Stomach (tissue), 9 donors: ENCODE measurements around the gene CKB. TPM values are rescaled to one million over a fixed set of nuclear protein-coding genes. Genes with fewer than 3 reads are reported as not detected.

Experiments used
- DNase-seq, 2 donors: peaks; one replicate each; pipeline versions ENCODE4 v3.0.0 to v3.0.0-alpha.2; 2013 to 2019
- H3K27ac ChIP-seq, 5 donors: fragments of 200-600 bp in 4 of 5; sonication (generic) in 4 of 5; one replicate each; pipeline ENCODE4 v1.5.1; 2013 to 2019; ENCODE audit warnings: mild to moderate bottlenecking in 1 of 5, moderate library complexity in 1 of 5
- H3K27me3 ChIP-seq, 3 donors: fragments of 200-600 bp; sonication (generic); one replicate each; pipeline ENCODE4 v1.5.1; 2017 to 2019; ENCODE audit warnings: mixed run types in 1 of 3
- H3K36me3 ChIP-seq, 4 donors: fragments of 200-600 bp; sonication (generic); 1 replicate in 3 of 4; 2 replicates in 1 of 4; pipeline ENCODE4 v1.5.1; 2016 to 2019
- H3K4me1 ChIP-seq, 4 donors: fragments of 200-600 bp; sonication (generic); one replicate each; pipeline ENCODE4 v1.5.1; 2016 to 2019
- H3K4me3 ChIP-seq, 4 donors: fragments of 200-600 bp; sonication (generic) in 3 of 4; one replicate each; pipeline ENCODE4 v1.5.1; 2016 to 2019; ENCODE audit warnings: mild to moderate bottlenecking in 1 of 4
- H3K9me3 ChIP-seq, 4 donors: fragments of 200-600 bp; sonication (generic); one replicate each; pipeline ENCODE4 v1.5.1; 2016 to 2019
- EP300 ChIP-seq: sonication (generic); formaldehyde crosslinking; IDR thresholded peaks from one replicate; pipeline ENCODE4 v1.6.1; 2017; ENCODE audit warnings: antibody characterized with exemption
- POLR2A ChIP-seq, 4 donors: fragments of 450-650 bp; IDR thresholded peaks; one replicate each; pipeline ENCODE4 v1.6.1; 2016; ENCODE audit warnings: antibody characterized with exemption in 4 of 4, control low read depth in 2 of 4, mild to moderate bottlenecking in 1 of 4, moderate library complexity in 1 of 4
- POLR2AphosphoS5 ChIP-seq, 3 donors: sonication (generic); formaldehyde crosslinking; IDR thresholded peaks; one replicate each; pipeline ENCODE4 v1.6.1; 2016; ENCODE audit warnings: antibody characterized with exemption in 3 of 3
- WGBS, 5 donors: extraction: QIAGEN DNeasy Blood & Tissue Kit in 3 of 5; methylation state at CpG; one replicate each; pipeline versions ENCODE4 v1.1.5 to v1.1.7; 2013 to 2018; 5-methylcytosine and 5-hydroxymethylcytosine counted together
- intact Hi-C: fragments of 100-400 bp; cut with DNase I; formaldehyde crosslinking; loops from one replicate; pipeline ENCODE4 v1.15.1; 2023; ENCODE audit warnings: low total_unique reads
- polyA plus RNA-seq, 3 donors: library from polyadenylated mRNA; stranded (reverse); fragments of 200-250 nt; gene quantifications; one replicate each; pipeline ENCODE4 v1.2.3, GENCODE V29; 2013
- total RNA-seq, 5 donors: library from RNA; depleted of rRNA; stranded (reverse); fragments of >200 nt; gene quantifications; one replicate each; pipeline versions ENCODE4 v1.1.0 to v1.2.3, GENCODE V29; 2014 to 2016
- TF ChIP-seq, protein P1 (sequence below), 7 experiments: fragments of 450-650 bp in 4 of 7; fragments of 200-600 bp in 3 of 7; sonication (generic) in 3 of 7; IDR thresholded peaks; one replicate each; pipeline ENCODE4 v1.5.1; 2016 to 2019; ENCODE audit warnings: antibody characterized with exemption in 7 of 7, control low read depth in 2 of 7, mild to moderate bottlenecking in 1 of 7
- donor health status: healthy with polysubstance abuse.
- donor health status: Bipolar disorder and iron deficiency.
- donor health status: healthy.

The CKB gene
- total and polyA plus RNA-seq, 8 donors, result 216 to 1,146 (median 806) TPM

DNA sequence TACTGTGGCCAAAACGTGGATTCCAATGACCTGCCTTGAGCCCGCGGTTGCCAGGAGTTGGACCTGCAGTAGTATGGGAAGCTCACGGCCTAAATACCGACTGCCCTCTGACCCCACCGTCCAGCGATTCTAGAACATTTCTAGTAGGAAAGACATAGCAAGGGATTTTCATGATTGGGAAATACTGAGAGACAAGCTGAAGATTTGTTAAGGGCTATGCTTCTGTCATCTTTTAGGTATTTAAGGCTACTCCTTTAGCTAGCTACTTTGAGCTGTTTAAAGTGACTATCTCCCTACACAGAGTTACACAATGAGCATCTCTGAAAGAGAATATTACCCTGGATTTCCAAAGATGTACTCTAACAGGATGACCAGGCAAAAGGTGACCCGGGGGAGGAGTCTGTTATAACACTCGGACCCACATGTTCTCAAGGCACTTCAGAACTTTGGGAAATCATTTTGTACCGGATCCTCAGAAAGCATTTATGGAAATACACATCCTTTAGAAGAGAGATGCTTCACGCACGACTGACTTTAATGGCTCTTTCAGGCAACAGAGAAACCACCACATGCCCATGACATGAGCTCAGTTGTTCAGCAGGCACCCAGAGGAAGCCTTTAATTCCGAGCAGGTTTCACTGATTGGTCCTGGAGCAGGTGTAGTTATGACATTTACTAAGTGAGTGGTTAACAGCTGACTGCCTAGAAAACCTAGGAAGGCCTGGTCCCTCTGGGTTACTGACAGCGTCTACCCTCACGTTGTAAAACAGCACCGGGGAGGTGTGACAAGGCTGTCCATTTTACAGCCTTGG is 35.6 kb upstream of the CKB start:
- TF ChIP-seq, protein P1, sequence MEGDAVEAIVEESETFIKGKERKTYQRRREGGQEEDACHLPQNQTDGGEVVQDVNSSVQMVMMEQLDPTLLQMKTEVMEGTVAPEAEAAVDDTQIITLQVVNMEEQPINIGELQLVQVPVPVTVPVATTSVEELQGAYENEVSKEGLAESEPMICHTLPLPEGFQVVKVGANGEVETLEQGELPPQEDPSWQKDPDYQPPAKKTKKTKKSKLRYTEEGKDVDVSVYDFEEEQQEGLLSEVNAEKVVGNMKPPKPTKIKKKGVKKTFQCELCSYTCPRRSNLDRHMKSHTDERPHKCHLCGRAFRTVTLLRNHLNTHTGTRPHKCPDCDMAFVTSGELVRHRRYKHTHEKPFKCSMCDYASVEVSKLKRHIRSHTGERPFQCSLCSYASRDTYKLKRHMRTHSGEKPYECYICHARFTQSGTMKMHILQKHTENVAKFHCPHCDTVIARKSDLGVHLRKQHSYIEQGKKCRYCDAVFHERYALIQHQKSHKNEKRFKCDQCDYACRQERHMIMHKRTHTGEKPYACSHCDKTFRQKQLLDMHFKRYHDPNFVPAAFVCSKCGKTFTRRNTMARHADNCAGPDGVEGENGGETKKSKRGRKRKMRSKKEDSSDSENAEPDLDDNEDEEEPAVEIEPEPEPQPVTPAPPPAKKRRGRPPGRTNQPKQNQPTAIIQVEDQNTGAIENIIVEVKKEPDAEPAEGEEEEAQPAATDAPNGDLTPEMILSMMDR (IDR thresholded peaks at IDR 0.05), result no peak
- TF ChIP-seq POLR2AphosphoS5 (IDR thresholded peaks at IDR 0.05), result no peak
- no peak for TF ChIP-seq EP300
- TF ChIP-seq POLR2A (IDR thresholded peaks at IDR 0.05), result no peak
- peaks cover 11 to 31% (median 18%) of the 10 kb centered on the region in 4 donors for H3K36me3 ChIP-seq
- H3K4me1 ChIP-seq, result peaks cover 48 to 83% (median 59%) of the 10 kb centered on the region in 4 donors
- H3K27ac ChIP-seq, result peak overlapping the region; percentile 17 to 90 (median 68)
- no peaks in the 10 kb centered on the region for H3K9me3 ChIP-seq
- WGBS, 5 donors, result 78 to 85% (median 81%) methylated on average over 16 of the region's 16 CpGs
- intact Hi-C loops, result no loop called here
- H3K4me3 ChIP-seq, result no peak overlapping the region
- no peaks in the 10 kb centered on the region for H3K27me3 ChIP-seq
- no peak for DNase-seq

DNA sequence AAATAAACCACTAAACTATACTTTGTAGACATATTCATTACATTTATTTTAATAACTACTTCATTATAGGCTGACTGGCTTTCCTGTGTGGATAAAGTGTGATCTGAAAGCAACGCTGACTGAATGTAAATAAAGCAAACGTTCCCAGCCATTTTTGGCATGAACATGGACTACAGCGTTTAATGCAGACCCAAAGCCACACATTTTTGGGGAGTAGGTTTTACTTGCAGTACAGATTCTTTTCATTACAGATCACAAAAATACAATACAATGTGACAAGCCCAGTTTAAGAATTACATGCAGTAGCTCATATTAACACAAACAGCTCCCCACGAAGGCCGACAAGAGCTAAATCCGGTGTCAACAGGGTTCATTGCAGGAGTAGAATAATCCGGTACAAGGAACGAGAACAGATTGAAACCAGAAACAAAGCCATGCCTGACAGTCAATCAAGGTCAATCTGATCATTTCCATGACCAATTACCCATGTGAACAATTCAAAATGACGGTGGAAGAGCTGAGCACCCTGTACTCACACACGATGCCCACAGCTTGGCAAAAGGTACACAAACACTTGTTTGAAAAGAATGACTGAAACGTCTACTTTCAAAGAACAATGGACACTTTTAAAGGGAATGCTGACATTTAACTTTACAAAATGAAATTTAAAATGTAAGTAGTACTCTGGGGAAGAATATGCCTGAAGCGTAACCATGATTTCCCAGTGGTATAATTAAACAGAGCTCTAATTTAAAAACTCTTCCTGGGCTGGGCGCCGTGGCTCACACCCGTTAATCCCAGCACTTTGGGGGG is 34.5 kb upstream of the CKB start:
- no peak for TF ChIP-seq POLR2AphosphoS5 (IDR thresholded peaks at IDR 0.05)
- TF ChIP-seq EP300, result no peak
- TF ChIP-seq POLR2A (IDR thresholded peaks at IDR 0.05), result no peak
- TF ChIP-seq, protein P1 (IDR thresholded peaks at IDR 0.05), result no peak
- H3K27ac ChIP-seq, result peak overlapping the region in 4 of 5 donors; percentile 28 to 90 (median 70)
- no peak for DNase-seq
- H3K4me3 ChIP-seq, result peak overlapping the region in 1 of 4 donors; percentile 2
- peaks cover 50 to 90% (median 62%) of the 10 kb centered on the region in 4 donors for H3K4me1 ChIP-seq
- H3K9me3 ChIP-seq, result no peaks in the 10 kb centered on the region
- 38 to 46% (median 41%) methylated on average over 15 of the region's 15 CpGs for WGBS, 5 donors
- H3K27me3 ChIP-seq, result no peaks in the 10 kb centered on the region
- intact Hi-C loops, result no loop called here
- H3K36me3 ChIP-seq, result peaks cover 11 to 31% (median 18%) of the 10 kb centered on the region in 4 donors

DNA sequence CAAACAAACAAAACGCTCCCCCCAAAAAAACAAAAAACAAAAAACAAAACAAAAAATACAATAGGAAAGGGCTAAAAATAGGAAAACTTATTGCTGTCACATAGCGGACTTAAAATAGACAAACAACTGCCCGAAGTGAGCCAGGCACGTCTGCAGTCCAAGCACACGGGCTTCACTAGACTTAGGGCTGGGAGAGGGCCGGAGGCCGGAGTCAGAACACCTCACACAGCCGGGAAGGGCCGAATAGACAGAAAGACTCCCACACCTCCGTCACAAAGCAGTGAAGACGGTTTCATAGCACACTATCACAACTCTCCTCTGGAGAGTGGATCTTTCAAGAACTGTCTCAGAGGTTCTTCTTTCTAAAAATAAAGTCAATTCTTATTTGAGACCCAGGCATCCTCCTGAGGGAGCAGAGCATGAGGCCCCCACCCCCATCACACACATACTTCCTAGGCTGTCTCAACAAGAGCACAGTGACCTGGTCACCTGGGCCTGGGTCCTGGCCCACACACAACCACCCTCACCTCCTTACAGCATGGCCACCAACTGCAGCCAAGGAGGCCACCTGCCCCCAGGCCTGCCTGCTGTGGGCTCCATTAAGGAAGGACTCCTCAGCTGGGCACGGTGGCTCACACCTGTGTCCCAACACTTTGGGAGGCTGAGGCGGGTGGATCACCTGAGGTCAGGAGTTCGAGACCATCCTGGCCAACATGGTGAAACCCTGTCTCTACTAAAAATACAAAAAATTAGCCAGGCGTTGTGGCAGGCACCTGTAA is 33.1 kb upstream of the CKB start:
- H3K27me3 ChIP-seq, result no peaks in the 10 kb centered on the region
- H3K27ac ChIP-seq, result peak overlapping the region in 4 of 5 donors; percentile 10 to 90 (median 40)
- H3K4me3 ChIP-seq, result no peak overlapping the region
- intact Hi-C loops, result no loop called here
- peaks cover 45 to 91% (median 64%) of the 10 kb centered on the region in 4 donors for H3K4me1 ChIP-seq
- no peak for DNase-seq
- WGBS, 5 donors, result 85 to 91% (median 87%) methylated on average over 14 to 15 of the region's 15 CpGs
- TF ChIP-seq POLR2AphosphoS5 (IDR thresholded peaks at IDR 0.05) (no peak), POLR2A (IDR thresholded peaks at IDR 0.05) (no peak)
- TF ChIP-seq, protein P1 (IDR thresholded peaks at IDR 0.05), result no peak
- no peaks in the 10 kb centered on the region for H3K9me3 ChIP-seq
- peaks cover 11 to 31% (median 18%) of the 10 kb centered on the region in 4 donors for H3K36me3 ChIP-seq

DNA sequence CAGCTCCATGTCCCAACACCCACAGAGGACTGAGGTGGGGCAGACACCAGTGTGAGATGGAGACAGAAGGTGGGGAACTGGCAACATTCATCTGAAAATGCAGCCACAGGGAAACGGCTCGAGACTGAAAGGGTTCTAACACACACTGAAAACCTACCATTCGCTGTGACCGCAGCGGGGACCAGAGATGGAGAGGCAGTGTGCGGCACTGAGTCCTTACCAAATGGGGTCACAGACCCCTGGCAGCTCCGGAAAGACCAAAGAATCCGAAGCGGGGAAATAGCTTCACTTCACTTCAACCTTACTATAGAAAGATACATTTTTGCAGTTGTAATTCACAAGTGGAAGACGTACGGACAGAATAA is 30.2 kb upstream of the CKB start:
- Histone ChIP-seq H3K27me3 (no peaks in the 10 kb centered on the region), H3K36me3 (peaks cover 0 to 4% (median under 1%) of the 10 kb centered on the region in 4 donors), H3K4me1 (peaks cover 29 to 85% (median 50%) of the 10 kb centered on the region in 4 donors), H3K4me3 (no peak overlapping the region), H3K27ac (peak overlapping the region in 4 of 5 donors; percentile 75 to 90 (median 80)), H3K9me3 (no peaks in the 10 kb centered on the region)
- no peak for DNase-seq
- TF ChIP-seq, protein P1 (IDR thresholded peaks at IDR 0.05), result no peak
- TF ChIP-seq EP300 (no peak), POLR2A (IDR thresholded peaks at IDR 0.05) (no peak), POLR2AphosphoS5 (IDR thresholded peaks at IDR 0.05) (no peak)
- WGBS, 5 donors, result 71 to 97% (median 95%) methylated on average over 11 of the region's 11 CpGs
- intact Hi-C loops, result no loop called here
